Erythroblast (primary cell): ENCODE data around the gene CRHR1.

Source experiments
- GATA1 ChIP-seq: IDR thresholded peaks from 2 replicates; pipeline ENCODE4 v1.6.1; 2011; ENCODE audit warnings: low read depth, mild to moderate bottlenecking, control low read depth, low read length, moderate library complexity
- POLR2A ChIP-seq: IDR thresholded peaks from 2 replicates; pipeline ENCODE4 v1.6.1; 2011; ENCODE audit warnings: mild to moderate bottlenecking, low read length

DNA sequence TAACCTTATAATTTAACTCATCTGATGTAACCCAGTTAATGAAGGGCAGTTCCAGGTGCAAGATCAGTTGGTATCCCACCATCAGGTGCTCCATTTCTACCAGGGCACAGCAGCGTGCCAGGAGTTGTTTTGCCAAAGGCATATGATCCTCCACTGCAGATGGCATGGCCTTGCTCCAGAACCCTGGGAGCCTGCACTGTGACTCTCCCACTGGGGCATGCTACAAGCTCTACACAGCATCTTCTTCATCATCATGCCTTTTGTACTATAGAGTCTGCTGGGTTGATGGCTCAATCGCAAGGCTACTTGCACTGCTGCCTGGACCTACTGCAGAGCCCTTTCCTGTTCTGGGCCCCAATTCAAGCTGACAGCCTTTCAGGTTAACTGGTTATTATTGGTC, 98.9 kb downstream of the CRHR1 start:
- TF ChIP-seq POLR2A (no peak), GATA1 (no peak)
